GM12878 (cell line): Measurements from ENCODE around the gene TTC33. TPM values are rescaled to one million over a fixed set of nuclear protein-coding genes. Genes with fewer than 3 reads are reported as not detected.

ENCODE experiments used
- ATAC-seq: fragments of 200-7000 bp; cut with Tn5 transposase; 3 replicates; pipeline ENCODE4 v1.9.1; 2020; ENCODE audit warnings: mild to moderate bottlenecking, moderate library complexity
- BruUV-seq: library from RNA; stranded (reverse); fragments of 400-500 nt; replicated peaks from 2 replicates; lab custom pipeline; 2021; lab: Mats Ljungman, UMichigan
- CTCF ChIA-PET: fragments of 300-600 bp; sonication (Branson Sonifier 250); formaldehyde crosslinking; extraction: SDS; loops from one replicate; lab custom pipeline; 2021; ENCODE audit warnings: inconsistent platforms; lab: Yijun Ruan, JAX
- POLR2A ChIA-PET: fragments of 350-600 bp; formaldehyde crosslinking; extraction: SDS; loops from one replicate; lab custom pipeline; 2021; ENCODE audit warnings: inconsistent platforms; lab: Charles Lee
- RAD21 ChIA-PET: fragments of 300-600 bp; sonication (Branson Sonifier 250); formaldehyde crosslinking; loops from one replicate; lab custom pipeline; 2023; ENCODE audit warnings: antibody characterized with exemption; ENCODE audit not compliant: unreplicated experiment; lab: Charles Lee
- SMC1A ChIA-PET: fragments of 300-600 bp; sonication (Branson Sonifier 250); formaldehyde crosslinking; loops from one replicate; lab custom pipeline; 2023; ENCODE audit not compliant: unreplicated experiment, uncharacterized antibody; lab: Charles Lee
- DNase-seq: peaks from one replicate; pipeline ENCODE4 v3.0.0-alpha.2; 2011; ENCODE audit warnings: low read depth, low spot score
- FAIRE-seq: peaks from 3 replicates; lab custom pipeline; 2011; peaks lifted over from hg19 to GRCh38; lab: Jason Lieb, UNC
- H2AFZ ChIP-seq: 2 replicates; pipeline ENCODE4 v1.6.0; 2011; ENCODE audit warnings: low read depth, low read length, control low read depth; ENCODE audit not compliant: control insufficient read depth
- H3K27ac ChIP-seq: 2 replicates; pipeline ENCODE4 v1.5.1; 2011; ENCODE audit warnings: control low read depth; ENCODE audit not compliant: control insufficient read depth, insufficient read depth
- H3K27me3 ChIP-seq, 2 experiments: replicated peaks in 1 of 2; 2 replicates each; pipeline versions ENCODE4 v1.6.0 to v1.6.1; 2011; ENCODE audit warnings: low read length in 1 of 2; ENCODE audit not compliant: control insufficient read depth in 2 of 2, insufficient read depth in 2 of 2
- H3K36me3 ChIP-seq, 2 experiments: 2 replicates each; pipeline ENCODE4 v1.5.1; 2011; ENCODE audit warnings: low read length in 1 of 2; ENCODE audit not compliant: control insufficient read depth in 2 of 2, insufficient read depth in 2 of 2
- H3K4me1 ChIP-seq: 2 replicates; pipeline ENCODE4 v1.6.1; 2011; ENCODE audit warnings: mild to moderate bottlenecking, low read length, moderate library complexity, mixed read lengths; ENCODE audit not compliant: control insufficient read depth, insufficient read depth
- H3K4me2 ChIP-seq: 2 replicates; pipeline ENCODE4 v1.6.0; 2011; ENCODE audit warnings: control low read depth; ENCODE audit not compliant: control insufficient read depth, insufficient read depth
- H3K4me3 ChIP-seq: fragments of 200-600 bp; sonication (generic); 2 replicates; pipeline ENCODE4 v1.5.1; 2016
- H3K79me2 ChIP-seq: 2 replicates; pipeline ENCODE4 v1.6.0; 2011; ENCODE audit warnings: low read length; ENCODE audit not compliant: control insufficient read depth, insufficient read depth
- H3K9ac ChIP-seq: 2 replicates; pipeline ENCODE4 v1.8.0; 2011; ENCODE audit warnings: low read length, control low read depth, mixed read lengths; ENCODE audit not compliant: control insufficient read depth, insufficient read depth
- H3K9me3 ChIP-seq: replicated peaks from 3 replicates; pipeline ENCODE4 v1.5.1; 2011; ENCODE audit warnings: mild to moderate bottlenecking, low read length; ENCODE audit not compliant: control insufficient read depth, insufficient read depth
- H4K20me1 ChIP-seq: 2 replicates; pipeline ENCODE4 v1.6.0; 2011; ENCODE audit not compliant: control insufficient read depth, insufficient read depth
- BRCA1 ChIP-seq: IDR thresholded peaks from 2 replicates; pipeline ENCODE4 v1.6.1; 2011; ENCODE audit warnings: low read depth, low read length, improper control_type of control experiment
- CBFB ChIP-seq: IDR thresholded peaks from 2 replicates; pipeline ENCODE4 v1.6.1; 2016; ENCODE audit warnings: antibody characterized with exemption, low read depth
- CREM ChIP-seq: IDR thresholded peaks from 2 replicates; pipeline ENCODE4 v1.6.1; 2014; ENCODE audit warnings: antibody characterized with exemption, low read depth
- EP300 ChIP-seq, 2 experiments: fragments of 150-350 bp in 1 of 2; IDR thresholded peaks; 2 replicates each; pipeline ENCODE4 v1.6.1; 2011 to 2012; ENCODE audit warnings: low read depth in 2 of 2, low read length in 2 of 2, borderline replicate concordance in 1 of 2, improper control_type of control experiment in 1 of 2, inconsistent platforms in 1 of 2; ENCODE audit not compliant: control insufficient read depth in 1 of 2
- ETV6 ChIP-seq, 2 experiments: fragments of 450-650 bp in 1 of 2; IDR thresholded peaks in 1 of 2; conservative IDR thresholded peaks in 1 of 2; 2 replicates each; pipeline ENCODE4 v1.6.1; 2014; ENCODE audit warnings: antibody characterized with exemption in 1 of 2, borderline replicate concordance in 1 of 2, low read depth in 1 of 2, mild to moderate bottlenecking in 1 of 2, moderate library complexity in 1 of 2
- FOXM1 ChIP-seq: IDR thresholded peaks from 2 replicates; pipeline ENCODE4 v1.6.1; 2012; ENCODE audit warnings: low read depth, mild to moderate bottlenecking, inconsistent platforms, low read length, moderate library complexity
- GATAD2B ChIP-seq: fragments of 450-650 bp; conservative IDR thresholded peaks from 2 replicates; pipeline ENCODE4 v1.6.1; 2017; ENCODE audit warnings: low read depth, mild to moderate bottlenecking, moderate library complexity
- HDAC6 ChIP-seq: fragments of 200-600 bp; sonication (generic); IDR thresholded peaks from one replicate; pipeline ENCODE4 v1.8.0; 2017; ENCODE audit warnings: antibody characterized with exemption; ENCODE audit not compliant: unreplicated experiment
- HSF1 ChIP-seq: fragments of 150-350 bp; IDR thresholded peaks from 2 replicates; pipeline ENCODE4 v1.6.1; 2014; ENCODE audit warnings: mild to moderate bottlenecking, low read depth, low read length
- LARP7 ChIP-seq: fragments of 450-650 bp; IDR thresholded peaks from 2 replicates; pipeline ENCODE4 v1.6.1; 2017; ENCODE audit warnings: mild to moderate bottlenecking
- MTA3 ChIP-seq: IDR thresholded peaks from 2 replicates; pipeline ENCODE4 v1.6.1; 2012; ENCODE audit warnings: low read length, inconsistent platforms, borderline replicate concordance
- NR2F1 ChIP-seq: fragments of 450-650 bp; conservative IDR thresholded peaks from 2 replicates; pipeline ENCODE4 v1.6.1; 2017; ENCODE audit warnings: mild to moderate bottlenecking
- POLR2A ChIP-seq: IDR thresholded peaks from 2 replicates; pipeline ENCODE4 v1.6.1; 2011; ENCODE audit warnings: low read depth, mild to moderate bottlenecking, low read length
- RELA ChIP-seq: fragments of 450-650 bp; IDR thresholded peaks from 2 replicates; pipeline ENCODE4 v1.8.0; 2014; ENCODE audit warnings: borderline replicate concordance; ENCODE audit not compliant: partially characterized antibody
- SMARCA5 ChIP-seq: fragments of 450-650 bp; IDR thresholded peaks from 2 replicates; pipeline ENCODE4 v1.6.1; 2017; ENCODE audit warnings: mild to moderate bottlenecking
- SPI1 ChIP-seq: IDR thresholded peaks from 2 replicates; pipeline ENCODE4 v1.6.1; 2011; ENCODE audit warnings: low read depth, mild to moderate bottlenecking, low read length, moderate library complexity, borderline replicate concordance; ENCODE audit not compliant: insufficient read depth
- SREBF2 ChIP-seq: IDR thresholded peaks from 2 replicates; pipeline ENCODE4 v1.6.1; 2012; ENCODE audit warnings: mild to moderate bottlenecking, low read length
- TCF3 ChIP-seq: IDR thresholded peaks from 2 replicates; pipeline ENCODE4 v1.6.1; 2012; ENCODE audit warnings: low read depth, mild to moderate bottlenecking, low read length, borderline replicate concordance; ENCODE audit not compliant: insufficient read depth
- WRNIP1 ChIP-seq: IDR thresholded peaks from 2 replicates; pipeline ENCODE4 v1.6.1; 2011; ENCODE audit warnings: low read depth, low read length, improper control_type of control experiment, borderline replicate concordance
- ZNF24 ChIP-seq: fragments of 450-650 bp; IDR thresholded peaks from 2 replicates; pipeline ENCODE4 v1.6.1; 2017; ENCODE audit warnings: antibody characterized with exemption, mild to moderate bottlenecking
- ZNF274 ChIP-seq: IDR thresholded peaks from one replicate; pipeline ENCODE4 v1.8.0; 2011; ENCODE audit not compliant: insufficient read length, insufficient read depth
- in situ Hi-C: fragments of 300-500 bp; cut with MboI; formaldehyde crosslinking; loops from 9 replicates; pipeline ENCODE4 v1.14.3; 2018; ENCODE audit warnings: mixed read lengths
- intact Hi-C: fragments of 100-400 bp; cut with micrococcal nuclease; formaldehyde crosslinking; loops from one replicate; pipeline ENCODE4 v1.14.2; 2022; ENCODE audit not compliant: unreplicated experiment
- polyA plus RNA-seq, 11 experiments: library from polyadenylated mRNA; depleted of rRNA in 4 of 11; unstranded in 6 of 11; stranded (reverse) in 5 of 11; fragments of >200 nt; fragmentation: Nextera tagmentation in 4 of 11; fragmentation: Illumina TruSeq in 1 of 11; extraction: Ambion mirVana in 4 of 11; extraction: Trizol in 1 of 11; gene quantifications; 1 replicate in 1 of 11; 2 replicates in 10 of 11; pipeline versions ENCODE4 v1.2.1 to v1.2.3, GENCODE V29; 2011 to 2016; ENCODE audit warnings: inconsistent platforms in 2 of 11, missing spikeins in 2 of 11, low read depth in 1 of 11
- total RNA-seq, 4 experiments: library from RNA; depleted of rRNA in 3 of 4; stranded (reverse); fragments of >200 nt in 3 of 4; fragmentation: Illumina TruSeq in 1 of 4; extraction: Trizol in 1 of 4; gene quantifications; 2 replicates each; pipeline versions ENCODE4 v1.2.1 to v1.2.3, GENCODE V29; 2013 to 2021
- TF ChIP-seq, protein P1 (sequence below): fragments of 450-650 bp; IDR thresholded peaks from 2 replicates; pipeline ENCODE4 v1.6.1; 2017; ENCODE audit warnings: mild to moderate bottlenecking, low read depth, inconsistent platforms; ENCODE audit not compliant: poor library complexity, severe bottlenecking
- TF ChIP-seq, protein P2 (sequence below): fragments of 450-650 bp; IDR thresholded peaks from 2 replicates; pipeline ENCODE4 v1.6.1; 2017; ENCODE audit warnings: borderline replicate concordance

Gene TTC33
- total and polyA plus RNA-seq, 10 of the 15 experiments (the other 5 are each of a cell fraction or from before 2014, with no cell fraction given), result 7.9 to 22.3 (median 14.6) TPM

GRCh38 chr5:40547557-40547956, 208.2 kb downstream of the TTC33 start (continued):
- TF ChIP-seq ETV6 (conservative IDR thresholded peaks at IDR 0.05 in 1 of 2, IDR thresholded peaks at IDR 0.05 in 1 of 2; ENCODE audit: borderline replicate concordance in 1 of 2, low read depth in 1 of 2) (no peak), TCF3 (no peak), LARP7 (no peak), CBFB (no peak), NR2F1 (no peak), FOXM1 (no peak), SPI1 (no peak), MTA3 (no peak), CREM (no peak), EP300 (IDR thresholded peaks at IDR 0.05; ENCODE audit: borderline replicate concordance in 1 of 2, control insufficient read depth in 1 of 2, low read depth in 2 of 2, low read length in 2 of 2) (no peak), ZNF24 (no peak), POLR2A (no peak)
- TF ChIP-seq, protein P1, sequence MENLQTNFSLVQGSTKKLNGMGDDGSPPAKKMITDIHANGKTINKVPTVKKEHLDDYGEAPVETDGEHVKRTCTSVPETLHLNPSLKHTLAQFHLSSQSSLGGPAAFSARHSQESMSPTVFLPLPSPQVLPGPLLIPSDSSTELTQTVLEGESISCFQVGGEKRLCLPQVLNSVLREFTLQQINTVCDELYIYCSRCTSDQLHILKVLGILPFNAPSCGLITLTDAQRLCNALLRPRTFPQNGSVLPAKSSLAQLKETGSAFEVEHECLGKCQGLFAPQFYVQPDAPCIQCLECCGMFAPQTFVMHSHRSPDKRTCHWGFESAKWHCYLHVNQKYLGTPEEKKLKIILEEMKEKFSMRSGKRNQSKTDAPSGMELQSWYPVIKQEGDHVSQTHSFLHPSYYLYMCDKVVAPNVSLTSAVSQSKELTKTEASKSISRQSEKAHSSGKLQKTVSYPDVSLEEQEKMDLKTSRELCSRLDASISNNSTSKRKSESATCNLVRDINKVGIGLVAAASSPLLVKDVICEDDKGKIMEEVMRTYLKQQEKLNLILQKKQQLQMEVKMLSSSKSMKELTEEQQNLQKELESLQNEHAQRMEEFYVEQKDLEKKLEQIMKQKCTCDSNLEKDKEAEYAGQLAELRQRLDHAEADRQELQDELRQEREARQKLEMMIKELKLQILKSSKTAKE, result no peak

DNA sequence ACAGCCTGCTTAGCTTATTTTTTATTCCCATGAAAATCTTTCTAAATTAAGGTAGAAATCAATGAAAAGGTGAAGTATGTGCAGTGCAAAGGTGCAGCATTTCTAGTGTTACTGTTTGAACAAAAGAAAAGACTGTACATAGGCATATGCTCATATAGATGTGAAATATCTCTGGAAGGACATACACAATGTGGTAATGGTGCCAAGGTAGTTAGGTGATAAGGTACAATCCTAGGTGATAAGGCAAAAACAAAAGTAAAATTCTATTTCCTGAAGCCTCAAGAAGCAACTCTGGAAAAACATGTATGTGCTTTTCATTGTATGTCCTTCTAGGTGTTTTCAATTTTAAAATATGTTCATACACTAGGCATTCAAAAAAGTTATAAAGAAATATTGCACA, 215.5 kb downstream of the TTC33 start:
- Histone ChIP-seq H3K27ac (no peak overlapping the region), H4K20me1 (no peaks in the 10 kb centered on the region), H3K4me3 (no peak overlapping the region), H3K4me2 (no peak overlapping the region), H3K4me1 (no peaks in the 10 kb centered on the region), H3K36me3 (no peaks in the 10 kb centered on the region), H2AFZ (no peak overlapping the region), H3K79me2 (no peaks in the 10 kb centered on the region), H3K27me3 (no peaks in the 10 kb centered on the region), H3K9me3 (no peaks in the 10 kb centered on the region; the same call in 2 of the 3 replicates), H3K9ac (no peak overlapping the region)
- no peak for FAIRE-seq
- BruUV-seq, result no TSS peak
- no peak for DNase-seq
- no peak for ATAC-seq
- ChIA-PET SMC1A (interaction anchor here (0.8 kb wide), 1 partner anchor 23 kb away, joined by 3 read pairs; no protein-coding TSS in a partner anchor), RAD21 (no interaction called here), CTCF (no interaction called here), POLR2A (no interaction called here)
- in situ Hi-C loops (no loop called here), intact Hi-C loops (no loop called here)
- TF ChIP-seq SMARCA5 (no peak), SREBF2 (no peak), WRNIP1 (no peak), GATAD2B (no peak), HDAC6 (no peak), BRCA1 (no peak), RELA (no peak), HSF1 (no peak), ZNF274 (no peak)
- TF ChIP-seq, protein P2, sequence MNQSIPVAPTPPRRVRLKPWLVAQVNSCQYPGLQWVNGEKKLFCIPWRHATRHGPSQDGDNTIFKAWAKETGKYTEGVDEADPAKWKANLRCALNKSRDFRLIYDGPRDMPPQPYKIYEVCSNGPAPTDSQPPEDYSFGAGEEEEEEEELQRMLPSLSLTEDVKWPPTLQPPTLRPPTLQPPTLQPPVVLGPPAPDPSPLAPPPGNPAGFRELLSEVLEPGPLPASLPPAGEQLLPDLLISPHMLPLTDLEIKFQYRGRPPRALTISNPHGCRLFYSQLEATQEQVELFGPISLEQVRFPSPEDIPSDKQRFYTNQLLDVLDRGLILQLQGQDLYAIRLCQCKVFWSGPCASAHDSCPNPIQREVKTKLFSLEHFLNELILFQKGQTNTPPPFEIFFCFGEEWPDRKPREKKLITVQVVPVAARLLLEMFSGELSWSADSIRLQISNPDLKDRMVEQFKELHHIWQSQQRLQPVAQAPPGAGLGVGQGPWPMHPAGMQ, result no peak
